Neural cell (in vitro differentiated cells): ENCODE measurements around the gene FGF12. TPM values are rescaled to one million over a fixed set of nuclear protein-coding genes. Genes with fewer than 3 reads are reported as not detected.

Experiments
- H2AFZ ChIP-seq: fragments of 200-600, 300-800 bp; sonication (generic), shearing (Covaris generic); 2 replicates; pipeline ENCODE4 v1.6.0; 2014; ENCODE audit warnings: low read depth, mild to moderate bottlenecking, antibody characterized with exemption, low read length, moderate library complexity
- H3F3A ChIP-seq: fragments of 200-600 bp; shearing (Covaris generic); 2 replicates; pipeline ENCODE4 v1.6.1; 2016; ENCODE audit warnings: mild to moderate bottlenecking, moderate library complexity, mixed read lengths, antibody characterized with exemption, low read length; ENCODE audit not compliant: insufficient read depth, poor library complexity, severe bottlenecking
- H3K27ac ChIP-seq: fragments of 200-600, 300-800 bp; sonication (generic), shearing (Covaris generic); 2 replicates; pipeline ENCODE4 v1.5.1; 2014; ENCODE audit warnings: mild to moderate bottlenecking, low read length, moderate library complexity
- H3K27me3 ChIP-seq: fragments of 300-800, 200-600 bp; sonication (generic), shearing (Covaris generic); 2 replicates; pipeline ENCODE4 v1.6.0; 2014; ENCODE audit warnings: mild to moderate bottlenecking, low read depth, low read length, moderate library complexity; ENCODE audit not compliant: insufficient read depth
- H3K36me3 ChIP-seq: fragments of 300-800, 200-600 bp; sonication (generic), shearing (Covaris generic); 2 replicates; pipeline ENCODE4 v1.5.1; 2014; ENCODE audit warnings: mild to moderate bottlenecking, antibody characterized with exemption, low read length, moderate library complexity; ENCODE audit not compliant: insufficient read depth
- H3K4me2 ChIP-seq: fragments of 300-800, 200-600 bp; sonication (generic), shearing (Covaris generic); 2 replicates; pipeline ENCODE4 v1.6.0; 2014; ENCODE audit warnings: mild to moderate bottlenecking, low read length
- H3K4me3 ChIP-seq: fragments of 300-800, 200-600 bp; sonication (generic), shearing (Covaris generic); 2 replicates; pipeline ENCODE4 v1.5.1; 2014; ENCODE audit warnings: mild to moderate bottlenecking, low read length, moderate library complexity
- H3K79me2 ChIP-seq: fragments of 200-600 bp; shearing (Covaris generic); replicated peaks from 2 replicates; pipeline ENCODE4 v1.6.0; 2014; ENCODE audit warnings: mild to moderate bottlenecking, low read length, moderate library complexity; ENCODE audit not compliant: insufficient read depth
- H3K9ac ChIP-seq: fragments of 300-800, 200-600 bp; sonication (generic), shearing (Covaris generic); 2 replicates; pipeline ENCODE4 v1.6.1; 2016; ENCODE audit warnings: mild to moderate bottlenecking, low read length, mixed read lengths
- H3K9me2 ChIP-seq: fragments of 200-600 bp; shearing (Covaris generic); 2 replicates; pipeline ENCODE4 v1.6.1; 2016; ENCODE audit warnings: mild to moderate bottlenecking, low read length, mixed read lengths; ENCODE audit not compliant: insufficient read depth
- H3K9me3 ChIP-seq: fragments of 200-600, 300-800 bp; sonication (generic), shearing (Covaris generic); 2 replicates; pipeline ENCODE4 v1.6.1; 2016; ENCODE audit warnings: mild to moderate bottlenecking, mixed run types, low read length, moderate library complexity, mixed read lengths
- H4K20me1 ChIP-seq: fragments of 200-600 bp; shearing (Covaris generic); 2 replicates; pipeline ENCODE4 v1.6.1; 2016; ENCODE audit warnings: mild to moderate bottlenecking, mixed run types; ENCODE audit not compliant: insufficient read depth
- CTCF ChIP-seq: fragments of 450-650 bp; IDR thresholded peaks from 2 replicates; pipeline ENCODE4 v1.5.1; 2014; ENCODE audit warnings: antibody characterized with exemption, mild to moderate bottlenecking, moderate library complexity; ENCODE audit not compliant: poor library complexity, severe bottlenecking
- EP300 ChIP-seq: fragments of 450-650 bp; conservative IDR thresholded peaks from 2 replicates; pipeline ENCODE4 v1.6.1; 2014; ENCODE audit warnings: antibody characterized with exemption, mild to moderate bottlenecking, moderate library complexity; ENCODE audit not compliant: poor library complexity, severe bottlenecking
- EZH2 ChIP-seq: fragments of 200-600, 300-800 bp; shearing (Covaris generic), sonication (generic); IDR thresholded peaks from 2 replicates; pipeline ENCODE4 v1.6.1; 2014; ENCODE audit warnings: antibody characterized with exemption, low read length, borderline replicate concordance, mild to moderate bottlenecking; ENCODE audit not compliant: insufficient read depth, poor library complexity, severe bottlenecking
- MXI1 ChIP-seq: fragments of 450-650 bp; conservative IDR thresholded peaks from 2 replicates; pipeline ENCODE4 v1.6.1; 2014; ENCODE audit warnings: antibody characterized with exemption, mild to moderate bottlenecking; ENCODE audit not compliant: poor library complexity, severe bottlenecking
- POLR2AphosphoS5 ChIP-seq: IDR thresholded peaks from 2 replicates; pipeline ENCODE4 v1.6.1; 2012
- RAD21 ChIP-seq: fragments of 450-650 bp; conservative IDR thresholded peaks from 2 replicates; pipeline ENCODE4 v1.6.1; 2014; ENCODE audit warnings: antibody characterized with exemption, mild to moderate bottlenecking, moderate library complexity
- REST ChIP-seq: IDR thresholded peaks from 2 replicates; pipeline ENCODE4 v1.6.1; 2012; ENCODE audit warnings: borderline replicate concordance
- SMC3 ChIP-seq: fragments of 450-650 bp; conservative IDR thresholded peaks from 2 replicates; pipeline ENCODE4 v1.6.1; 2014; ENCODE audit warnings: antibody characterized with exemption, mild to moderate bottlenecking, moderate library complexity; ENCODE audit not compliant: poor library complexity
- TAF1 ChIP-seq: IDR thresholded peaks from 2 replicates; pipeline ENCODE4 v1.6.1; 2012; ENCODE audit warnings: low read depth
- polyA plus RNA-seq: library from polyadenylated mRNA; depleted of rRNA; stranded (reverse); fragments of >200 nt; gene quantifications from 2 replicates; pipeline ENCODE4 v1.2.3, GENCODE V29; 2014

Gene FGF12
- polyA plus RNA-seq, 1 donor from 2014 or later = 4.8 TPM

GRCh38 chr3:192772240-192772894 is 45.0 kb upstream of the FGF12 start:
- Histone ChIP-seq H3K4me2 (no peak overlapping the region), H4K20me1 (no peaks in the 10 kb centered on the region), H3K27ac (no peak overlapping the region), H3K9ac (no peak overlapping the region), H3K27me3 (no peaks in the 10 kb centered on the region), H3K36me3 (no peaks in the 10 kb centered on the region), H3K9me3 (no peaks in the 10 kb centered on the region), H3K79me2 (no peaks in the 10 kb centered on the region), H3K4me3 (no peak overlapping the region), H2AFZ (no peak overlapping the region), H3K9me2 (no peaks in the 10 kb centered on the region), H3F3A (no peaks in the 10 kb centered on the region)
- TF ChIP-seq SMC3 (peak; percentile 39), TAF1 (no peak), RAD21 (peak; percentile 26), CTCF (peak; percentile 39)

GRCh38 chr3:192758654-192759053 is 31.3 kb upstream of the FGF12 start:
- Histone ChIP-seq H3K79me2 (no peaks in the 10 kb centered on the region), H3K4me3 (no peak overlapping the region), H3K36me3 (no peaks in the 10 kb centered on the region), H3K4me2 (no peak overlapping the region), H4K20me1 (no peaks in the 10 kb centered on the region), H3F3A (no peaks in the 10 kb centered on the region), H2AFZ (no peak overlapping the region), H3K9me2 (no peaks in the 10 kb centered on the region), H3K27me3 (no peaks in the 10 kb centered on the region), H3K9me3 (no peaks in the 10 kb centered on the region), H3K9ac (no peak overlapping the region), H3K27ac (no peak overlapping the region)
- TF ChIP-seq EP300 (no peak), EZH2 (no peak), TAF1 (no peak), RAD21 (no peak), POLR2AphosphoS5 (no peak), CTCF (no peak)

GRCh38 chr3:192751148-192751547 is 23.8 kb upstream of the FGF12 start:
- no peaks in the 10 kb centered on the region for H3F3A ChIP-seq
- H3K79me2 ChIP-seq = no peaks in the 10 kb centered on the region
- H2AFZ ChIP-seq = no peak overlapping the region
- no peak overlapping the region for H3K4me2 ChIP-seq
- TF ChIP-seq SMC3 (no peak), REST (no peak), EZH2 (no peak), RAD21 (no peak), EP300 (no peak), CTCF (no peak), MXI1 (no peak)
- no peaks in the 10 kb centered on the region for H3K9me3 ChIP-seq
- H4K20me1 ChIP-seq = no peaks in the 10 kb centered on the region
- no peaks in the 10 kb centered on the region for H3K27me3 ChIP-seq
- H3K36me3 ChIP-seq = no peaks in the 10 kb centered on the region
- no peak overlapping the region for H3K4me3 ChIP-seq
- no peak overlapping the region for H3K27ac ChIP-seq
- H3K9me2 ChIP-seq = no peaks in the 10 kb centered on the region
- H3K9ac ChIP-seq = no peak overlapping the region
